Measurements from ENCODE around the gene SH2D2A.

SH2D2A gene

DNA sequence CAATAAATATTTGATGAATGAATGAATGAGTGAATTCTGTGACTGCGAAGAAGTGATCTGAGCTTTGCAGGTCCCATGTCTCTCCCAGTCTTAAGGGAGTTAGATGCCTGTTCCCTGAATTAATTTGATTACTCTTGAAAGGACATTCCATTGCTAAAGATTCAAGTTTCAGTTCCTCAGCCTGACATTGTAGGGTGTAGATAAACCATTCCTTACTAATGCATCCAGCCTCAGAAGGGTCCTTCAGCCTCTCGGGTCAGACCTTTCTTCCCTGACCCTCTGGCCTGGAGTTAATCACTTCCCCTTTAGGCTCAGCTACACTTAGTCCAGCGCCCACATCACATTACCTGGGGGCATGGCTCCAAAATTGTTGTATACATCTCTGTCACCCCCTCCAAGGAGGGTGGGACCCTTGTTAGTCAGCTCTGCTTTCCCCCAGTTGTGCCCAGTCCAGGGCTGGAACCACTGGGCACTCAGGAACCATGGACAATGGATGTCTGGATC, 39.7 kb upstream of the SH2D2A start:
- H3K4me1 Mint-ChIP-seq (ENCODE audit: low read depth): peaks cover 28% of the 10 kb centered on the region
- intact Hi-C loops (cut with micrococcal nuclease): no loop called here
- H3K27ac Mint-ChIP-seq: no peak overlapping the region
- no peak overlapping the region for H3K4me3 Mint-ChIP-seq
- peaks cover 71% of the 10 kb centered on the region for H3K27me3 Mint-ChIP-seq
- no peaks in the 10 kb centered on the region for H3K36me3 Mint-ChIP-seq (ENCODE audit: low read depth)
- no peaks in the 10 kb centered on the region for H3K9me3 Mint-ChIP-seq

DNA sequence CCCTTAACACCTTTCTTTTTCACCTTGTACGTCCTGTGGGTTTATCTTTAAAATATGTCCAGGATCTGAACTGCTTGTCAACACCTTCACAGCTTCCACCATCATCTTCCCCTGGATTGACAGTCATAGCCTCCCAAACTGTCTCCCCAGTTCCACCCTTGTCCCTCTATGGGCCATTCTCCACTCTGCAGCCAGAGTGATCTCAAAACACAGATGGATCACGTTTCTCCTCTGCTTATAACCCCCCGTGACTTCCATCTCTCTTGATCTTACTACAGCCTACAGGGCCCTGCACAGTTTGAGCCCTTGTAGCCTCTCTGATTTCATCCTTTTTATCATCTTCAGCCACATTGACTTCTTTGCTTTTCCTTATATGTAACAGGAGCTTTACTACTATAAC, 38.0 kb upstream of the SH2D2A start:
- no peak overlapping the region for H3K4me3 Mint-ChIP-seq
- H3K27me3 Mint-ChIP-seq: peaks cover 65% of the 10 kb centered on the region
- H3K36me3 Mint-ChIP-seq (ENCODE audit: low read depth): no peaks in the 10 kb centered on the region
- H3K4me1 Mint-ChIP-seq (ENCODE audit: low read depth): peaks cover 17% of the 10 kb centered on the region
- H3K9me3 Mint-ChIP-seq: no peaks in the 10 kb centered on the region
- intact Hi-C loops (cut with micrococcal nuclease): no loop called here
- no peak overlapping the region for H3K27ac Mint-ChIP-seq

DNA sequence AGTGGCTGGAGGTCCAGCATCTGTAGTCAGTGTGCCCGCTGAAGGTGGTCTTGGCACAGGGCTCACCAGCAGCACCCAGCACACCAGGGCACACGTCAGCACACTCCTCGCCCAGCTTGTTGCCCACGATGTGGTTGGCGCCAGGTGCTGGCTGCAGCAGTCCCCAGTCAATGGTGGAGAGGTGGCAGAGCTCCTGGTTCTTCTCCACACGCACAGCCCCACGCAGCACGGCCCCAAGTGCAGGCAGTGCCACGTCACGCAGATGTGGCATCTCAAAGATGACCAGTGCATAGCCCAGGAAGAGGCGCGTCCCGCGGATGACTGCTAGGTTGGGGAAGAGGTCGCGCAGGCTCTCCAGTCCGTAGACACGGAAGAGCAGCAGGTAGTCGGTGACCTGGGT, 37.1 kb upstream of the SH2D2A start:
- Mint-ChIP-seq H3K27me3 (peaks cover 67% of the 10 kb centered on the region), H3K27ac (no peak overlapping the region), H3K4me1 (ENCODE audit: low read depth) (peaks cover 11% of the 10 kb centered on the region), H3K4me3 (no peak overlapping the region), H3K9me3 (no peaks in the 10 kb centered on the region), H3K36me3 (ENCODE audit: low read depth) (no peaks in the 10 kb centered on the region)
- intact Hi-C loops (cut with micrococcal nuclease): no loop called here

DNA sequence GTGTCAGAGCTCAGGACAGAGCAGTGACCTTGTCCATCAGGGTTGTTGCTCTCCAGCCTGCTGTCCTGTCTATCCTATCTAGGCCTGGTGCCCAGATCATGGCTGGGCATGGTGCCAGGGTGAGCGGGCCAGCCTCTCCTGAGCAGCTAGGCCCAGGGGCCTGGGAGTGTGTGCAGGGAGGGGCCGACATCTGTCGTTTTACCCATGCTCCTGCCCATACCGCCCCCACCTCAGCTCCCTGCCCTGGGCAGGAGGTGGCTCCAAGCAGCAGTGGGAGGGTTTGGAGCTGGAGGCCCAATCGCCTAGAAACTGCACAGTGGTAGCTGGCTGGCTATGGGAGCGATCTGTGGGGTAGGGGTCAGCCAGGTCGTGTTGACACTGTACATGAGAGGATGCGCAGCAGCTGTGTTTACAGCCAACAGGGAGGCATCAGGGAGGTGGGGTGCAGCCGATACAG, 35.8 kb upstream of the SH2D2A start:
- intact Hi-C loops (cut with micrococcal nuclease): no loop called here
- Mint-ChIP-seq H3K4me3 (no peak overlapping the region), H3K27me3 (peaks cover 66% of the 10 kb centered on the region), H3K36me3 (ENCODE audit: low read depth) (no peaks in the 10 kb centered on the region), H3K27ac (no peak overlapping the region), H3K9me3 (no peaks in the 10 kb centered on the region), H3K4me1 (ENCODE audit: low read depth) (peaks cover 7% of the 10 kb centered on the region)

DNA sequence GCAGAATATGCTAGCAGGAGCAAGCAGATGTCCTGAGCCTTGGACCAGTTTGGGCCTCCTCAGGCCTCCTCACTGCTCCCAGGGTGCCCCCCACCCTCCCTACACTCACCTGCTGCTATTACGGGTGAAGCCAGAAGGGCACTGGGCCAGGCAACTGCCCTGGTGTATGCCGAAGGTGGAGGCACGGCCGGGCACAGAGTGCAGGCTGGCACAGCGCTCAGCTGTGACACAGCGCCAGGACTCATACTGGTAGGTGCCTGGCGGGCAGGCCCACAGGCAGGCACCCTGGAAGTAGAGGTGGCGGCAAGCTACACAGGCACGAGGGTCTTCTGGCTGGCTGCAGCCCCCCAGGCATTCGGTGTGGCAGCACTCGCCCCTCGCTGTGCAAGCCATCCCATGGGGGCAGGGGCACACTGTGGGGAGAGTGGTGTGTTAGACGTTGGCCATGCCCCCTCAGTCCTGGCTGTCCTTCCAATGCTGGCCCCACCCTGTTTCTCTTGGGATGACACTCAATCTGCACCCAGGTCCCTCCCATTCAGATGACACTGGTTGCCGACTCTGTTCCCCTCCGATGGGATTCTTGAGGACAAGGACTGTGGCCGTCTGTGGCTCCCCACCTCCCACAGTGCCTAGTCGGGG, 35.2 kb upstream of the SH2D2A start:
- peaks cover 6% of the 10 kb centered on the region for H3K4me1 Mint-ChIP-seq (ENCODE audit: low read depth)
- no peak overlapping the region for H3K4me3 Mint-ChIP-seq
- H3K9me3 Mint-ChIP-seq: no peaks in the 10 kb centered on the region
- no peaks in the 10 kb centered on the region for H3K36me3 Mint-ChIP-seq (ENCODE audit: low read depth)
- intact Hi-C loops (cut with micrococcal nuclease): no loop called here
- no peak overlapping the region for H3K27ac Mint-ChIP-seq
- H3K27me3 Mint-ChIP-seq: peaks cover 66% of the 10 kb centered on the region

DNA sequence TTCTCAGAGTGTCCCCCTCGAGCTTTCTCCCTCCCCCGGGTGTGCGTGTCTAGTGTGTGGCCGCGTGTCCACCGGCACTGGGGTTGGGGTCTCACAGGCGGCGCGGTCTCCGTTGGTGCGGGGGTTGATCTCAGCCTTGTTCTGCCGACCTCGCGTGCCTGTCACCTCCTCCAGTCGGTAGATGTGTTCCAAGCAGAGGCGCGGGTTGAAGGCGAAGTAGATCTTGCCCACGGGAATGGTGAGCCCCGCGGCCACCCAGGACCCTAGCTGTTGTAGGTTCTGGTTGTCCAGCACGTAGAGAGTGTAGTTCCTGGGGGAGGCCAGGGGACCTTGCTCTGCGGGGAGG, 32.5 kb upstream of the SH2D2A start:
- H3K4me3 Mint-ChIP-seq: no peak overlapping the region

DNA sequence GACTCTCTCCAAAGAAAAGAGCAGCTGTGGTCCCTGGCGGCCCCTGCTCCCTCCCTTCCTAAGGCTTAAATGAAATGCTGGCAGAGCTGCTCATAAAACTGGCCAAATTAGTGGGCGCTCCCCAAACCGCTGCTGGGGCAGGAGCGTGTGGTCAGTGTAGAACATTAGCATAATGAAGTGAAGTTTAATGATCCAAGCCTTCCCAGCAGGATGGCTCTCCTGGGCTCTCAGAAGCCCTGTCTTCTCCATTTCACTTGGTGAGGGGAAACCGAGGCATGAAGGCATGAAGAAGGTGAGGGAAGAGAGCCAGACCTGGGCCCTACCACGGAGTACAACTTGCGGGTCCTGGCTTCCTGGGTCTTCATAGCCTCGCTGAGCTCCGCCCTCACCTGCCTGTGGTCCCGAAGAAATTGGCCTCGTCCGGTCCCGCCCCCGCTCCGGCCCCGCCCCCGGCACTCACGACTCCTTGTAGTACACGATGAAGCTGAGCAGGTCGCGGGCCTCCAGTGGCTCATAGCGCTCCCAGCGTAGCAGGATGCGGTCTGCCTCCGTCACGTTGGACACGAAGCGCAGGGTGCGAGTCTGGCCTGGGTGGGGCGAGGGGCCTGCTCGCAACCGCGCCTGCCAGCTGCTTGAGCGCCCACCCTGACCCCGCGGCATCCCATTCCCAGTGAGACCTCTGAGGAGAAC, 32.0 kb upstream of the SH2D2A start:
- intact Hi-C loops (cut with micrococcal nuclease): no loop called here
- Mint-ChIP-seq H3K36me3 (ENCODE audit: low read depth) (no peaks in the 10 kb centered on the region), H3K4me3 (no peak overlapping the region), H3K27me3 (peaks cover 81% of the 10 kb centered on the region), H3K27ac (no peak overlapping the region), H3K9me3 (no peaks in the 10 kb centered on the region), H3K4me1 (ENCODE audit: low read depth) (peaks cover 10% of the 10 kb centered on the region)

More for the DNA sequence above, 32.5 kb upstream of the SH2D2A start:
- Mint-ChIP-seq H3K9me3 (no peaks in the 10 kb centered on the region), H3K36me3 (ENCODE audit: low read depth) (no peaks in the 10 kb centered on the region), H3K27ac (no peak overlapping the region), H3K27me3 (peaks cover 81% of the 10 kb centered on the region), H3K4me1 (ENCODE audit: low read depth) (peaks cover 10% of the 10 kb centered on the region)
- intact Hi-C loops (cut with micrococcal nuclease): no loop called here

DNA sequence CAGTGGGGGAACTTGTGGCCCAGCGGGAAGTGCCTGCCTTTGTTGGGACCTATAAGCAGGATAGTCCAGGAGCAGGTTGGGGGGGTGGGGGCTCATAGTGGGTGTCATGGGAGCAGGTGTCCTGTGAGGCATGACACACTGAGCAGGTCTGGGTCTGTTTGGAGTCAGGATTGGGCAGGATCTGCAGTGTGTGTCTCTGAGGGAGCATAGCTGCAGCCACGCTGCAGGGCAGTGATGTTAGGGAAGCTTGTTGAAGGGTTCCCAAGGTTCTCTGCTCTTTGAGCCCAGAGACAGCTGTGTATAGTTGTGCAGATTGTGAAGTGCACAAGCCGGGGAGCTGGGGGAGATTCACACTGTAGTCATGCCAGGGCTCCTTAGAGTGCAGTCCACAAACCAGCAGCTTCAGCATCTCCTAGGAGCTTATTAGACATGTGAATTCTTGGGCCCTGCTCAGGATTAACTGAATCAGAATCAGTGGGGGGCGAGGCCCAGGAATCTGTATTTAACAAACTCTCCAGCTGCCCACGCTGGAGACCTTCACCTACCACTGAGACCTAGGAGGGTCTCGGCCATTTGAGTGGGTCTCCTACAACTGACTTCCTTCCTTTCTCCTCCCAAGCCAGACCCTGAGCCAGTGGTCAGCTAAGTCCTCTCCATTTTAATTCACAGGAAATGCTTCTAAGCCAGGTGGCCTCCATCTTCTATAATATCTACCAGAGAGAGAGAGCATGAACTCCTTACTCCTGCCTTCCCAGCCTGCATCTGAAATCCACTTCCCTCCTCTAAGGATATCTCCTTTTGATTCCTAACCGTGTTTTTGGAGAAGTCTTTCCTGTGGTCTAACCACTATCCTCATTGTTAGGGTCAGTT, 31.2 kb upstream of the SH2D2A start:
- intact Hi-C loops (cut with micrococcal nuclease): no loop called here
- Mint-ChIP-seq H3K4me1 (ENCODE audit: low read depth) (peaks cover 17% of the 10 kb centered on the region), H3K9me3 (no peaks in the 10 kb centered on the region), H3K4me3 (no peak overlapping the region), H3K27ac (no peak overlapping the region), H3K27me3 (peaks cover 81% of the 10 kb centered on the region), H3K36me3 (ENCODE audit: low read depth) (no peaks in the 10 kb centered on the region)

DNA sequence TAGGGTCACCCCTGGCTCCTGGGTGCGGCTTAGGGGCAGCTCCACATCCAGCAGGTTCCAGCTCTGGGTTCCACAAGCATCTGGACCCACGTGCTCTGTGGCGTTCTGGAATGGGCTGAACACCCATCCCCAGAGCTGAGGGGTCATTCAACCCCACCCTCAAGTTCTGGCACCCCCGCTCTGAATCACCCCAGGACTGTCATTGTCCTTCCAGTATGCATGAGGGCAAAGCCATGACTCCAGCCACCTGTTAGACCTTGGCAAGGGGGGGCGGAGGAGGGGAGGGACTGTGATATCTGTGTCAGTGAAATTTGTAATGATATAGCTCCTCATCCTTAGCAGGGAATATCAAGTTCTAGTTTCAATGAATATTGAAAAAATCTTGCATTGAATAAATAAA, 30.0 kb upstream of the SH2D2A start:
- H3K27me3 Mint-ChIP-seq: peaks cover 86% of the 10 kb centered on the region
- H3K27ac Mint-ChIP-seq: no peak overlapping the region
- no peaks in the 10 kb centered on the region for H3K36me3 Mint-ChIP-seq (ENCODE audit: low read depth)
- peaks cover 20% of the 10 kb centered on the region for H3K4me1 Mint-ChIP-seq (ENCODE audit: low read depth)
- H3K9me3 Mint-ChIP-seq: no peaks in the 10 kb centered on the region
- intact Hi-C loops (cut with micrococcal nuclease): no loop called here
- no peak overlapping the region for H3K4me3 Mint-ChIP-seq

DNA sequence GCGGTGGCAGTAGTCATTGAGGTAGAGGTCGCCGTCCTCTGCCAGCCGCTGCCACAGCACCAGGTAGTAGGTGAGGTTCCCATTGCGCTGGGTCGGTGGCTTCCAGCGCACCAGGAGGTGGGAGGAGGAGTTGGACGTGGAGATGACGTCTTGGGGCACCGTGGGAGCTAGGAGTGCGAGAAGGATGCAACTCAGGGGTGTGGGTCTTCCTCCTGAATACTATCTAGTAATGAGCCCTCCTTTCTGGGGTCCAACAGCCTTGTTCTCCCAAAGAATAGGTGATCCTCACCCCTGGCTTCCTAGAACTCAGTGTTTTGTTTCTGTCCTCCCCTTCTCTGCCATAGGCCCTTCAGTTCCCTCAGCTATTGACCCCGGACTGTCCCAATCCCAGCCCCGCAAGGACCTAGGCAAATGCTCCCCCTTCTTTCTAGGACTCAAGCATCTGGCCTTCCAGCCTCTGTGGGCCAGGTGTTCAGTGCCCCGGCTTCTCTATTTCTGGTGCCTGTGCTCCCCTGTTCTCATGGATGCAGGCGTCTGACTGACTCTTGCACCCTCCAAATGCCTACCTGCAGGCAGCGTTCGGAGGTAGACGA, 29.4 kb upstream of the SH2D2A start:
- H3K9me3 Mint-ChIP-seq: no peaks in the 10 kb centered on the region
- peaks cover 20% of the 10 kb centered on the region for H3K4me1 Mint-ChIP-seq (ENCODE audit: low read depth)
- no peak overlapping the region for H3K27ac Mint-ChIP-seq
- intact Hi-C loops (cut with micrococcal nuclease): no loop called here
- peaks cover 85% of the 10 kb centered on the region for H3K27me3 Mint-ChIP-seq
- H3K36me3 Mint-ChIP-seq (ENCODE audit: low read depth): no peaks in the 10 kb centered on the region
- H3K4me3 Mint-ChIP-seq: no peak overlapping the region

DNA sequence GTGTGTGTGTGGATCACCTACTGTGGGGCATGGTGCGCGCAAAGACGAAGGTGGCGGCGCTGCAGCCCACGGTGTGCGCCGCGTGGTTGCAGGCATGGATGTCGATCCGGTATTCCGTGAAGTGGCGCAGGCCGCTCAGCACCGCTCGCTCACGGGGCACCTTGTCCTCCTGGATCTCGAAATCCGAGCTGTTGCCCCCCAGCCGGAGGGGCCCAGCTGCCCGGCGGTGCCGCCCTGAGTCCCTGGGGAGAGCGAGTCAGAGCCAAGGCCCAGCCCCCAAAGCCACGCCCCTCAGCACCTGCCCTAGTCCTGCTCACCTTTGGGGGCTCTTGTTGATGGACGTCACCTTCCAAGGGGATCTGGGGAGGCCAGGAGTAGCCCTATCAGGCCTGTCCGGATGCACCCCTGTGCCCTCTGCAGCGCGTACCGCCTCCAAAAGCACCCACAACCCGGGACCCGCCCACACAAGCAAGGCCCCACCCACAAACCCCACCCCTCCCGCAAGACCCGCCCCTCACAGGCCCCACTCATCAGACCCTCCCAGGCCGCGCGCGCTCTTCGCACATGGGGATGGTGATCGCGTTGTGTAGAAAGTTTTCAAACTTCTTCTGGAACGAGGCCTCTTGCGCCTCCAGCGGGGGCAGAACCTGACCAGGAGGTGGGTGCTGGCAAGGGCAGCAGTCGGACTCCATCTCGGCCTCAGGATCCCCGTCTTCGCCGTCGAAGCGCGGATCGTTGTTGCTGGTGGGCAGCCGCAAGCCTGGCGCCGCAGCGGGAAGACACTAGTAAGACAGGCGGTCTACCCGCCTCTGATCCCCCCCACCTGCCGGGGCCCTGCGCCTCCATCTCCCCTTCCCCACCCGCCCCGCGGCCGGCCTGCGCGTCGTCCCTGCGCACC, 28.7 kb upstream of the SH2D2A start:
- intact Hi-C loops (cut with micrococcal nuclease): no loop called here
- peaks cover 20% of the 10 kb centered on the region for H3K4me1 Mint-ChIP-seq (ENCODE audit: low read depth)
- no peak overlapping the region for H3K4me3 Mint-ChIP-seq
- peaks cover 92% of the 10 kb centered on the region for H3K27me3 Mint-ChIP-seq
- no peaks in the 10 kb centered on the region for H3K9me3 Mint-ChIP-seq
- H3K36me3 Mint-ChIP-seq (ENCODE audit: low read depth): no peaks in the 10 kb centered on the region
- no peak overlapping the region for H3K27ac Mint-ChIP-seq

DNA sequence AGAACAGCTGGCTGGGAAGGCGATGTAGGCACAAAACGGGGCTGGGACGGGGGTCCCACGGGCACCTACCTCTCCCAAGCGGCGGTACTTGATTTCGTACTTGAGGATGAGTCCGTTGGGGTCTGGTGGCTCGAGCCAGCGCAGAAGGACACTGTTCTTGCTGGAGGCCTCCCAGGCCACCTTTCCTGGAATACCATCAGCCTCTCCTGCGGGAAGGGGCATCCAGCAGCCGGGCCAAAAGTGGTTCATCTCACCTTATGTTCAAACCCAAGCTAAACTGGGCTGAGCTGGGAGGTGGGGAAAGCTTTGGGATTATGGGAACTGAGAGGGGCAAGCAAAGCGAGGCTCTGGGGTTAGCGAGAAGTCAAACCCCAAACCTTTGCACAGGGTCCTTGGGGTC, 28.0 kb upstream of the SH2D2A start:
- Mint-ChIP-seq H3K36me3 (ENCODE audit: low read depth) (no peaks in the 10 kb centered on the region), H3K9me3 (no peaks in the 10 kb centered on the region), H3K27me3 (peaks cover 92% of the 10 kb centered on the region), H3K27ac (no peak overlapping the region), H3K4me3 (no peak overlapping the region), H3K4me1 (ENCODE audit: low read depth) (peaks cover 20% of the 10 kb centered on the region)
- intact Hi-C loops (cut with micrococcal nuclease): no loop called here

DNA sequence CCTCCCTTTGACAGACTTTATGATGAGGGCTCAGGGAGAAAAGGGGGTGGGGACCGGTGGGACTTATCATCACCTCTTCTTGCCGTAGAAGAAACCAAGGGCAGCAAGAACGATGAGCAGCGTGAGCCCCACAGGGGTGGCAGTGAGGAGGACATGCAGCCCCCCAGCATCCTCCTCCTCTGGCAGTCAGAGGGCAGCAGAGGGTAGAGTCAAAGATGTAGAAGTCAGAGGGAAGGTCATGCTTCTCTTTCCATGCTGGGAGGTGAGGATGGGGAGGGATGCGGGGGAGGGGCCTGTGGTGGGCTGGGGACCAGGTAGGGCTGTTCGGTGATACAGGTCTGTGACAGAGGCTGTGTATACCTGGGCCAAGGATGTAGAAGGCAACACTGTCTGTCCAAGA, 27.5 kb upstream of the SH2D2A start:
- H3K9me3 Mint-ChIP-seq: no peaks in the 10 kb centered on the region
- peaks cover 20% of the 10 kb centered on the region for H3K4me1 Mint-ChIP-seq (ENCODE audit: low read depth)
- no peak overlapping the region for H3K27ac Mint-ChIP-seq
- intact Hi-C loops (cut with micrococcal nuclease): no loop called here
- no peaks in the 10 kb centered on the region for H3K36me3 Mint-ChIP-seq (ENCODE audit: low read depth)
- no peak overlapping the region for H3K4me3 Mint-ChIP-seq
- peaks cover 92% of the 10 kb centered on the region for H3K27me3 Mint-ChIP-seq
